Measurements from ENCODE around the gene ASIC3. TPM values are rescaled to one million over a fixed set of nuclear protein-coding genes. Genes with fewer than 3 reads are reported as not detected.
"Not testable (repeated sequence)": the region's sequence is repeated elsewhere in the genome, so short reads cannot be mapped to it uniquely, and the experiment has no call there.

Gene ASIC3
- total RNA-seq: 5.2 TPM
- long read RNA-seq: 0 reads

GRCh38 chr7:151047976-151048815, at the start of gene ASIC3:
Gene ASIC3 (plus strand): TSS chr7:151048531. CDS start chr7:151048886, 355 bp downstream.
- intact Hi-C loops (cut with DNase I): no loop called here
- no peak for DNase-seq (ENCODE audit: low spot score)

- intact Hi-C loops (cut with DNase I): no loop called here
- DNase-seq (ENCODE audit: low spot score): no peak
Observed at GRCh38 chr7:150999001-150999400, 49.3 kb upstream of the ASIC3 start.

- intact Hi-C loops (cut with DNase I): no loop called here
Observed at GRCh38 chr7:150999497-151000230, 48.7 kb upstream of the ASIC3 start.

GRCh38 chr7:151000897-151001495, 47.3 kb upstream of the ASIC3 start:
- intact Hi-C loops (cut with DNase I): no loop called here
- no peak for DNase-seq (ENCODE audit: low spot score)

More at GRCh38 chr7:150999497-151000230, 48.7 kb upstream of the ASIC3 start:
- no peak for DNase-seq (ENCODE audit: low spot score)

GRCh38 chr7:151001546-151001945, 46.8 kb upstream of the ASIC3 start:
- no peak for DNase-seq (ENCODE audit: low spot score)

GRCh38 chr7:151003572-151003971, 44.8 kb upstream of the ASIC3 start:
- DNase-seq (ENCODE audit: low spot score): no peak
- intact Hi-C loops (cut with DNase I): no loop called here

More at GRCh38 chr7:151001546-151001945, 46.8 kb upstream of the ASIC3 start:
- intact Hi-C loops (cut with DNase I): no loop called here

GRCh38 chr7:151005566-151005965, 42.8 kb upstream of the ASIC3 start:
- intact Hi-C loops (cut with DNase I): no loop called here
- no peak for DNase-seq (ENCODE audit: low spot score)

- DNase-seq (ENCODE audit: low spot score): no peak
- intact Hi-C loops (cut with DNase I): no loop called here
Observed at GRCh38 chr7:151006590-151007300, 41.6 kb upstream of the ASIC3 start.

- no peak for DNase-seq (ENCODE audit: low spot score)
- intact Hi-C loops (cut with DNase I): no loop called here
Observed at GRCh38 chr7:151007469-151007898, 40.8 kb upstream of the ASIC3 start.

- intact Hi-C loops (cut with DNase I): no loop called here
- no peak for DNase-seq (ENCODE audit: low spot score)
Observed at GRCh38 chr7:151008143-151008510, 40.2 kb upstream of the ASIC3 start.

- no peak for DNase-seq (ENCODE audit: low spot score)
- intact Hi-C loops (cut with DNase I): no loop called here
Observed at GRCh38 chr7:151008511-151009323, 39.6 kb upstream of the ASIC3 start.

- intact Hi-C loops (cut with DNase I): no loop called here
Observed at GRCh38 chr7:151009327-151010036, 38.8 kb upstream of the ASIC3 start.

GRCh38 chr7:151010037-151010306, 38.4 kb upstream of the ASIC3 start:
- no peak for DNase-seq (ENCODE audit: low spot score)
- intact Hi-C loops (cut with DNase I): no loop called here

More at GRCh38 chr7:151009327-151010036, 38.8 kb upstream of the ASIC3 start:
- DNase-seq (ENCODE audit: low spot score): no peak

- intact Hi-C loops (cut with DNase I): no loop called here
- no peak for DNase-seq (ENCODE audit: low spot score)
Observed at GRCh38 chr7:151010307-151011096, 37.8 kb upstream of the ASIC3 start.

GRCh38 chr7:151011097-151011409, 37.3 kb upstream of the ASIC3 start:
- no peak for DNase-seq (ENCODE audit: low spot score)
- intact Hi-C loops (cut with DNase I): no loop called here

- DNase-seq (ENCODE audit: low spot score); intact Hi-C loops (cut with DNase I): not testable (repeated sequence)
Observed at GRCh38 chr7:151011616-151012015, 36.7 kb upstream of the ASIC3 start.

- DNase-seq (ENCODE audit: low spot score): no peak
- intact Hi-C loops (cut with DNase I): no loop called here
Observed at GRCh38 chr7:151012031-151012692, 36.2 kb upstream of the ASIC3 start.
